ENCODE results near the gene MAN1A2.
"Not testable (repeated sequence)": the region's sequence is repeated elsewhere in the genome, so short reads cannot be mapped to it uniquely, and the experiment has no call there.

MAN1A2 gene

GRCh38 chr1:117405042-117405441 lies 37.8 kb downstream of the MAN1A2 start:
- H3K27ac Mint-ChIP-seq = no peak overlapping the region
- H3K27me3 Mint-ChIP-seq = no peaks in the 10 kb centered on the region
- peaks cover 72% of the 10 kb centered on the region for H3K36me3 Mint-ChIP-seq (ENCODE audit: low read depth)
- H3K4me3 Mint-ChIP-seq = no peak overlapping the region
- peaks cover 19% of the 10 kb centered on the region for H3K9me3 Mint-ChIP-seq
- H3K4me1 Mint-ChIP-seq (ENCODE audit: low read depth) = peaks cover 20% of the 10 kb centered on the region

GRCh38 chr1:117412472-117412871 lies 45.2 kb downstream of the MAN1A2 start:
- Mint-ChIP-seq H3K4me1 (ENCODE audit: low read depth) (peaks cover 21% of the 10 kb centered on the region), H3K4me3 (no peak overlapping the region), H3K27me3 (no peaks in the 10 kb centered on the region), H3K9me3 (no peaks in the 10 kb centered on the region), H3K27ac (peak overlapping the region; percentile 41), H3K36me3 (ENCODE audit: low read depth) (peaks cover 63% of the 10 kb centered on the region)

- Mint-ChIP-seq H3K9me3 (no peaks in the 10 kb centered on the region), H3K27ac (peak overlapping the region; percentile 41), H3K36me3 (ENCODE audit: low read depth) (peaks cover 62% of the 10 kb centered on the region), H3K4me1 (ENCODE audit: low read depth) (peaks cover 21% of the 10 kb centered on the region), H3K27me3 (no peaks in the 10 kb centered on the region), H3K4me3 (no peak overlapping the region)
Measured at GRCh38 chr1:117413412-117413811, 46.2 kb downstream of the MAN1A2 start.

GRCh38 chr1:117414943-117415342 lies 47.7 kb downstream of the MAN1A2 start:
- Mint-ChIP-seq H3K4me3 (no peak overlapping the region), H3K4me1 (ENCODE audit: low read depth) (peaks cover 18% of the 10 kb centered on the region), H3K36me3 (ENCODE audit: low read depth) (peaks cover 62% of the 10 kb centered on the region), H3K27me3 (no peaks in the 10 kb centered on the region), H3K9me3 (no peaks in the 10 kb centered on the region), H3K27ac (no peak overlapping the region)

- Mint-ChIP-seq H3K9me3 (no peaks in the 10 kb centered on the region), H3K4me3 (no peak overlapping the region), H3K27me3 (no peaks in the 10 kb centered on the region), H3K4me1 (ENCODE audit: low read depth) (peaks cover 25% of the 10 kb centered on the region), H3K27ac (no peak overlapping the region), H3K36me3 (ENCODE audit: low read depth) (peaks cover 66% of the 10 kb centered on the region)
Measured at GRCh38 chr1:117416004-117416403, 48.8 kb downstream of the MAN1A2 start.

- H3K4me3 Mint-ChIP-seq = no peak overlapping the region
- H3K27me3 Mint-ChIP-seq = no peaks in the 10 kb centered on the region
- no peaks in the 10 kb centered on the region for H3K9me3 Mint-ChIP-seq
- peaks cover 65% of the 10 kb centered on the region for H3K36me3 Mint-ChIP-seq (ENCODE audit: low read depth)
- peaks cover 27% of the 10 kb centered on the region for H3K4me1 Mint-ChIP-seq (ENCODE audit: low read depth)
- no peak overlapping the region for H3K27ac Mint-ChIP-seq
Measured at GRCh38 chr1:117416546-117417125, 49.4 kb downstream of the MAN1A2 start.

GRCh38 chr1:117425050-117425734 lies 57.9 kb downstream of the MAN1A2 start:
- peaks cover 14% of the 10 kb centered on the region for H3K9me3 Mint-ChIP-seq
- H3K27ac Mint-ChIP-seq = no peak overlapping the region
- no peaks in the 10 kb centered on the region for H3K27me3 Mint-ChIP-seq
- no peak overlapping the region for H3K4me3 Mint-ChIP-seq
- H3K36me3 Mint-ChIP-seq (ENCODE audit: low read depth) = peaks cover 70% of the 10 kb centered on the region
- peaks cover 8% of the 10 kb centered on the region for H3K4me1 Mint-ChIP-seq (ENCODE audit: low read depth)

GRCh38 chr1:117427297-117427696 lies 60.0 kb downstream of the MAN1A2 start:
- Mint-ChIP-seq H3K27me3 (no peaks in the 10 kb centered on the region), H3K4me3 (no peak overlapping the region), H3K27ac (no peak overlapping the region), H3K9me3 (peaks cover 14% of the 10 kb centered on the region), H3K4me1 (ENCODE audit: low read depth) (no peaks in the 10 kb centered on the region), H3K36me3 (ENCODE audit: low read depth) (peaks cover 60% of the 10 kb centered on the region)

GRCh38 chr1:117433943-117434342 lies 66.7 kb downstream of the MAN1A2 start:
- Mint-ChIP-seq H3K27ac (no peak overlapping the region), H3K9me3 (no peaks in the 10 kb centered on the region), H3K27me3 (no peaks in the 10 kb centered on the region), H3K4me1 (ENCODE audit: low read depth) (no peaks in the 10 kb centered on the region), H3K4me3 (no peak overlapping the region), H3K36me3 (ENCODE audit: low read depth) (no peaks in the 10 kb centered on the region)

- H3K9me3 Mint-ChIP-seq = no peaks in the 10 kb centered on the region
- H3K4me1 Mint-ChIP-seq (ENCODE audit: low read depth) = no peaks in the 10 kb centered on the region
- H3K4me3 Mint-ChIP-seq = no peak overlapping the region
- no peak overlapping the region for H3K27ac Mint-ChIP-seq
- no peaks in the 10 kb centered on the region for H3K36me3 Mint-ChIP-seq (ENCODE audit: low read depth)
- no peaks in the 10 kb centered on the region for H3K27me3 Mint-ChIP-seq
Measured at GRCh38 chr1:117436513-117436912, 69.3 kb downstream of the MAN1A2 start.

GRCh38 chr1:117447661-117448060 lies 80.4 kb downstream of the MAN1A2 start:
- peaks cover 65% of the 10 kb centered on the region for H3K36me3 Mint-ChIP-seq (ENCODE audit: low read depth)
- no peak overlapping the region for H3K4me3 Mint-ChIP-seq
- H3K4me1 Mint-ChIP-seq (ENCODE audit: low read depth) = no peaks in the 10 kb centered on the region
- H3K27ac Mint-ChIP-seq = no peak overlapping the region
- peaks cover 17% of the 10 kb centered on the region for H3K9me3 Mint-ChIP-seq
- no peaks in the 10 kb centered on the region for H3K27me3 Mint-ChIP-seq

GRCh38 chr1:117452216-117452615 lies 85.0 kb downstream of the MAN1A2 start:
- no peak overlapping the region for H3K4me3 Mint-ChIP-seq
- no peaks in the 10 kb centered on the region for H3K4me1 Mint-ChIP-seq (ENCODE audit: low read depth)
- H3K27ac Mint-ChIP-seq = no peak overlapping the region
- peaks cover 56% of the 10 kb centered on the region for H3K36me3 Mint-ChIP-seq (ENCODE audit: low read depth)
- H3K27me3 Mint-ChIP-seq = no peaks in the 10 kb centered on the region
- H3K9me3 Mint-ChIP-seq = peaks cover 12% of the 10 kb centered on the region

- Mint-ChIP-seq H3K4me1 (ENCODE audit: low read depth) (no peaks in the 10 kb centered on the region), H3K27ac (no peak overlapping the region), H3K27me3 (no peaks in the 10 kb centered on the region), H3K9me3 (peaks cover 7% of the 10 kb centered on the region), H3K4me3 (no peak overlapping the region), H3K36me3 (ENCODE audit: low read depth) (peaks cover 47% of the 10 kb centered on the region)
Measured at GRCh38 chr1:117453958-117454357, 86.7 kb downstream of the MAN1A2 start.

- H3K4me1 Mint-ChIP-seq (ENCODE audit: low read depth); H3K4me3 Mint-ChIP-seq; H3K9me3 Mint-ChIP-seq; H3K27me3 Mint-ChIP-seq; H3K27ac Mint-ChIP-seq: not testable (repeated sequence)
- H3K36me3 Mint-ChIP-seq (ENCODE audit: low read depth) = peaks cover 21% of the 10 kb centered on the region
Measured at GRCh38 chr1:117458410-117458809, 91.2 kb downstream of the MAN1A2 start.

GRCh38 chr1:117466761-117467160 lies 99.5 kb downstream of the MAN1A2 start:
- Mint-ChIP-seq H3K4me1 (ENCODE audit: low read depth) (no peaks in the 10 kb centered on the region), H3K27me3 (no peaks in the 10 kb centered on the region), H3K9me3 (no peaks in the 10 kb centered on the region), H3K4me3 (no peak overlapping the region), H3K36me3 (ENCODE audit: low read depth) (peaks cover 51% of the 10 kb centered on the region), H3K27ac (no peak overlapping the region)

GRCh38 chr1:117467336-117467735 lies 100.1 kb downstream of the MAN1A2 start:
- no peaks in the 10 kb centered on the region for H3K9me3 Mint-ChIP-seq
- H3K4me1 Mint-ChIP-seq (ENCODE audit: low read depth) = no peaks in the 10 kb centered on the region
- no peaks in the 10 kb centered on the region for H3K27me3 Mint-ChIP-seq
- H3K4me3 Mint-ChIP-seq = no peak overlapping the region
- H3K36me3 Mint-ChIP-seq (ENCODE audit: low read depth) = peaks cover 50% of the 10 kb centered on the region
- H3K27ac Mint-ChIP-seq = no peak overlapping the region
